ENCODE data around the gene NBEAL2.

NBEAL2 gene

DNA sequence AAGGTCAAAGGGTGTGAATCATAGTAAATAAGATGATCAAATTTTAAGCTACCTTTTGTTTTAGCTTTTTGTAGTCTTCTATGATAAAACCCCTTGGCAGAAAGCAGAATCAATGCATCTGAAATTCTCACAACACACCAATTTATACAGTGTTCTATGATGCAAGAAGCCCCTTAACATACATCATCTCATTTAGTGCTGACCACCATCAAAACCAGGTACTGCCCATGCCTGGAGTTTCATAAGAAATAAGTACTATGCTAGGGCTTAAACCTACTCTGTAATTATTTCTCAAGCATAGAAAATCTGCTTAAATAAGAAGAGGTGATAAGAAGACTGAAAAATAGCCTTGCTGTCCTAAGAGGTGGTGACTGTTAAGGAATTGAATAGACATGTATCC is 67.6 kb downstream of the NBEAL2 start:
- DNase-seq (ENCODE audit: low read depth), result no peak

DNA sequence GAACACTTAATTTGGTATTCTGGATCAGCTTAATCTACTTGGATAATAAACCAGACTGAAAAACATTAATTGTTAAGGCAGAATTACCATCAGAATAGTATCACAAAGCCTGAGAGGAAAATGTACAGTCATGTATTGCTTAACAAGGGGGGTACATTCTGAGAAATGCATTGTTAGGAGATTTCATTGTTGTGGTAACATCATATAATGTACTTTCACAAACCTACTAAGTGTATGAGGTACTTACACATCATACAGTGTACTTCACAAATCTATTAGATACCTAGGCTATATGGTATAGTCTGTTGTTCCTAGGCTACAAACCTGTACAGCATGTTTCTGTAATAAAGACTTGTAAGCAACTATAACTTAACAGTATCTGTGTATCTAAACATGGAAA is 68.2 kb downstream of the NBEAL2 start:
- no peak for DNase-seq (ENCODE audit: low read depth)

- DNase-seq (ENCODE audit: low read depth), result no peak
Observed at GRCh38 chr3:47054412-47054811, 74.9 kb downstream of the NBEAL2 start.

DNA sequence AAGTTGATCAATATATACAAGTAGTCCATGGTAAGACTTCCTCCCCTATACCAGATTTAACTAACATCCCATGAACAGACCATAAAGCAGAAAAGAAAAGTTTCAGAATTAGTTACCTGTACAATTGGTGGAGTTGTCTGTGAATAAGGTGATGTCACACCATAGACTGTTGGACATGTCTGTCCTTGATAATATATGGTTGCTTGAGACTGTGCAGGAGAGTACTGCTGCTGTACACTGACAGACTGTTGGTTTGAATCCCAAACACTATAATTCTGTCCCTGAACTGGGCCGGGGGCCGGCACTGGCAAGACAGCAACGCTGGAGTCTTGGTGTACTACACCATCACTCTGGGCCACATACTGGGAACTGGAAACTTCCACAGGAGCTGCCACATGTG is 77.2 kb downstream of the NBEAL2 start:
- no peak for DNase-seq (ENCODE audit: low read depth)

- DNase-seq (ENCODE audit: low read depth), result peak; percentile 13
Observed at GRCh38 chr3:47057212-47057671, 77.8 kb downstream of the NBEAL2 start.

Data from activated T-cell treated with anti-CD3 and anti-CD28 coated beads for 1 hour (primary cell).